NB4 (cell line): ENCODE measurements around the gene CD151.

Experiments
- MYC ChIP-seq: IDR thresholded peaks from 2 replicates; pipeline ENCODE4 v1.6.1; 2011; ENCODE audit warnings: low read depth, low read length
- POLR2A ChIP-seq: IDR thresholded peaks from 2 replicates; pipeline ENCODE4 v1.6.1; 2011; ENCODE audit warnings: mild to moderate bottlenecking; ENCODE audit not compliant: insufficient read length; ENCODE audit errors: extremely low read depth
- TF ChIP-seq, protein P1 (sequence below): IDR thresholded peaks from one replicate; pipeline ENCODE4 v1.5.1; 2012; ENCODE audit warnings: low read depth, low read length
- TF ChIP-seq, protein P2 (sequence below): IDR thresholded peaks from 2 replicates; pipeline ENCODE4 v1.6.1; 2011; ENCODE audit warnings: low read depth, low read length

DNA sequence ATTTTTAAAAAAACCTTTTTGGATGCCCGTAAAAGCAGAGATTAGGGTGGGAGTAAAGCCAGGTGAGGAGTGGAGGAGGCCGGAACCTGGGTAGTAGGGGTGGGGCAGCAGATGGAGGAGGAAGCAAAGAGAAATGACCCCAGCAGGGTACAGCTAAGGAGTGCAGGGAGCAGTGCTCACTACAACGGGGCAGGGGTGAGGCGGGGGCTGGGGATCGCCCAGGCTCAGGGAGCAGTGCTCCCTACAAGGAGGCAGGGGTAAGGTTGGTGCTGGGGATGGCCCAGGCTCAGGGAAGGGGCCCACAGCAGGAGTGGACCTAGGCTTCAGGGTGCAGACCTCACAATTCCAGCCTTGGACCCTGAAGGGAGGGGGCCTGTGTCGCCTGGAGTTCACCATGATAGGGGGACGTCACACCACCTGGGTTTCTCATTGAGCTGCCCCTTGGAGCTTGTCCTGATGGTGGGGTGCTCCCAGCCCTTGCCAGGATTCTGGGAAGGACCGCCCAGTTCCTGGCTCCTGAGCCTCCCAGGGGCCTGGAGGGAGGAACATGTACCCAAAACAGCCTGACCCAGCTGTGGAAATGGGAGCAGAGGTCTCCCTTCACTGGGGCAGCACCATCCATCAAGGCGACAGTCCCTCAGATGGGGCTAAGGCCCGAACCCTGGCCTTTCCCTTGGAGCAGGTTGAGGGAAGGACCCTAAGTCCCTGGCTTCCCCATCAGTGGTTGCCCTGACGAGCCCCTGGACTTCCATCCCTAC, 16.9 kb upstream of the CD151 start:
- TF ChIP-seq, protein P1, sequence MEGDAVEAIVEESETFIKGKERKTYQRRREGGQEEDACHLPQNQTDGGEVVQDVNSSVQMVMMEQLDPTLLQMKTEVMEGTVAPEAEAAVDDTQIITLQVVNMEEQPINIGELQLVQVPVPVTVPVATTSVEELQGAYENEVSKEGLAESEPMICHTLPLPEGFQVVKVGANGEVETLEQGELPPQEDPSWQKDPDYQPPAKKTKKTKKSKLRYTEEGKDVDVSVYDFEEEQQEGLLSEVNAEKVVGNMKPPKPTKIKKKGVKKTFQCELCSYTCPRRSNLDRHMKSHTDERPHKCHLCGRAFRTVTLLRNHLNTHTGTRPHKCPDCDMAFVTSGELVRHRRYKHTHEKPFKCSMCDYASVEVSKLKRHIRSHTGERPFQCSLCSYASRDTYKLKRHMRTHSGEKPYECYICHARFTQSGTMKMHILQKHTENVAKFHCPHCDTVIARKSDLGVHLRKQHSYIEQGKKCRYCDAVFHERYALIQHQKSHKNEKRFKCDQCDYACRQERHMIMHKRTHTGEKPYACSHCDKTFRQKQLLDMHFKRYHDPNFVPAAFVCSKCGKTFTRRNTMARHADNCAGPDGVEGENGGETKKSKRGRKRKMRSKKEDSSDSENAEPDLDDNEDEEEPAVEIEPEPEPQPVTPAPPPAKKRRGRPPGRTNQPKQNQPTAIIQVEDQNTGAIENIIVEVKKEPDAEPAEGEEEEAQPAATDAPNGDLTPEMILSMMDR: no peak
- TF ChIP-seq POLR2A (no peak), MYC (no peak)
- TF ChIP-seq, protein P2, sequence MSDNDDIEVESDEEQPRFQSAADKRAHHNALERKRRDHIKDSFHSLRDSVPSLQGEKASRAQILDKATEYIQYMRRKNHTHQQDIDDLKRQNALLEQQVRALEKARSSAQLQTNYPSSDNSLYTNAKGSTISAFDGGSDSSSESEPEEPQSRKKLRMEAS: no peak
